SJSA1 (cell line): ENCODE data around the gene TMEM164. TPM values are rescaled to one million over a fixed set of nuclear protein-coding genes. Genes with fewer than 3 reads are reported as not detected.

ENCODE experiments used
- DNase-seq, 2 experiments: peaks; one replicate each; pipeline ENCODE4 v3.0.0-alpha.2; 2015 to 2020; ENCODE audit warnings: low spot score in 2 of 2, low read depth in 1 of 2
- H3K27ac ChIP-seq: fragments of 250-450 bp; sonication (Bioruptor Pico); 2 replicates; pipeline ENCODE4 v1.5.1; 2020; ENCODE audit warnings: mild to moderate bottlenecking, moderate library complexity
- H3K27me3 ChIP-seq: fragments of 250-450 bp; sonication (Bioruptor Pico); replicated peaks from 2 replicates; pipeline ENCODE4 v1.5.1; 2020; ENCODE audit warnings: mild to moderate bottlenecking, moderate library complexity
- H3K36me3 ChIP-seq: fragments of 250-450 bp; sonication (Bioruptor Pico); 2 replicates; pipeline ENCODE4 v1.5.1; 2020; ENCODE audit warnings: mild to moderate bottlenecking
- H3K4me1 ChIP-seq: fragments of 250-450 bp; sonication (Bioruptor Pico); replicated peaks from 2 replicates; pipeline ENCODE4 v1.6.1; 2021; ENCODE audit warnings: mild to moderate bottlenecking
- H3K4me3 ChIP-seq: fragments of 250-450 bp; sonication (Bioruptor Pico); 2 replicates; pipeline ENCODE4 v1.5.1; 2020; ENCODE audit warnings: mild to moderate bottlenecking
- H3K9me3 ChIP-seq: fragments of 250-450 bp; sonication (Bioruptor Pico); replicated peaks from 2 replicates; pipeline ENCODE4 v1.5.1; 2020; ENCODE audit warnings: mild to moderate bottlenecking
- total RNA-seq: library from RNA; depleted of rRNA; stranded (reverse); fragments of >200 nt; shearing (Covaris generic); gene quantifications from 2 replicates; pipeline ENCODE4 v1.2.3, GENCODE V29; 2014

TMEM164 gene
- total RNA-seq, 1 experiment from 2014 or later: 104 TPM

GRCh38 chrX:109995155-109995554 is 7.8 kb upstream of the TMEM164 start:
- Histone ChIP-seq H3K9me3 (no peaks in the 10 kb centered on the region), H3K4me3 (no peak overlapping the region), H3K27ac (no peak overlapping the region), H3K4me1 (no peaks in the 10 kb centered on the region), H3K27me3 (no peaks in the 10 kb centered on the region), H3K36me3 (no peaks in the 10 kb centered on the region)
- no peak for DNase-seq

- peaks cover 4% of the 10 kb centered on the region for H3K4me1 ChIP-seq
- H3K36me3 ChIP-seq: no peaks in the 10 kb centered on the region
- DNase-seq: no peak
- H3K4me3 ChIP-seq: no peak overlapping the region
- no peak overlapping the region for H3K27ac ChIP-seq
- H3K9me3 ChIP-seq: no peaks in the 10 kb centered on the region
- no peaks in the 10 kb centered on the region for H3K27me3 ChIP-seq
Observed at GRCh38 chrX:109997786-109998452, 5.0 kb upstream of the TMEM164 start.

DNA sequence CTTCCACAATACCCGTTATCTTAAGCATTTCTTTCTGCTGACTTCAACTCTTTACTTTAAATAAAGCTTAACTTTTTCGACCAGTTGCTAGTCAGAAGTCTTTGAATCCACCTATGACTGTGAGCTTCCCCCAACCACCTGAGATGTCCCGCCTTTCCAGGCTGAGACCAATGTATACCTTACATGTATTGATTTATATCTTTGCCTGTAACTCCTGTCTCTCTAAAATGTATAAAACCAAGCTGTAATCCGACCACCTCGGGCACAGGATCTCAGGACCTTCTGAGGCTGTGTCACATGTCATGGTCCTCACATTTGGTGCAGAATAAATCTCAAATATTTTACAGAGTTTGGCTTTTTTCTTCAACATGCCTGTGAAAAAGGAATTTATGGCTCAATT is 2.9 kb upstream of the TMEM164 start:
- Histone ChIP-seq H3K4me1 (peaks cover 9% of the 10 kb centered on the region), H3K27ac (no peak overlapping the region), H3K4me3 (no peak overlapping the region), H3K9me3 (no peaks in the 10 kb centered on the region), H3K36me3 (no peaks in the 10 kb centered on the region), H3K27me3 (no peaks in the 10 kb centered on the region)
- no peak for DNase-seq

DNA sequence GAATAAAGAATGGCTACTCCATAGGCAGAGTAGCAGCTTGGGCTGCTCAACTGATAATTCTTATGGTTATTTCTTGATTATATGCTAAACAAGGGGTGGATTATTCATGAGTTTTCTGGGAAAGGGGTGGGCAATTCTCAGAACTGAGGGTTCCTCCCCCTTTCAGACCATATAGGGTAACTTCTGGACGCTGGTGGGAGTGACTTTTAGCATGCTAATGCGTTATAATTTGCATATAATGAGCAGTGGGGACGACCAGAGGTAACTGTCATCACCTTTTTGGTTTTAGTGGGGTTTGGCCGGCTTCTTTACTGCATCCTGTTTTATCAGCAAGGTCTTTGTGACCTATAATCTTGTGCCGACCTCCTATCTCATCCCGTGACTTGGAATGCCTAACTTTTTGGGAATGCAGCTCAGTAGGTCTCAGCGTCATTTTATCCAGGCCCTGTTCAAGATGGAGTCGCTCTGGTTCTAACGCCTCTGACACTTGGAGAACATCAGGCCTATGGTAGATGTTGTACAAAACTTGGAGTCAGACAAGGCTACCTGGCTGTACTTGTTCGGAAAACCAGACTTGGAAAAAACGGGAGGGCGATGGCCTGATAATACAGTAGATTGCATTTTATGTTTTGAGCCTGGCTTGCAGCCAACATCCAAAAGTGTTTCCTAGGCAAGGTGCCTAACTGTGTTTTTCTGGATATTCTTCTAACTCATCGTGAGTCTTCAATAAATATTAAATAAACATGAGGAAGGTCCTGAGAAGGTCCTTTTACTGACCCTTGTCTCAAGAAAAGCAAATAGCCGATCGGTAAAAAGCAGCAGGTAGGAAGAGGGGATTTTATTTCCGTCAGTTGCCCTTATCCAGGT is 1.8 kb upstream of the TMEM164 start:
- Histone ChIP-seq H3K27ac (no peak overlapping the region), H3K27me3 (no peaks in the 10 kb centered on the region), H3K9me3 (no peaks in the 10 kb centered on the region), H3K36me3 (no peaks in the 10 kb centered on the region), H3K4me1 (peaks cover 9% of the 10 kb centered on the region), H3K4me3 (no peak overlapping the region)
- DNase-seq: no peak

DNA sequence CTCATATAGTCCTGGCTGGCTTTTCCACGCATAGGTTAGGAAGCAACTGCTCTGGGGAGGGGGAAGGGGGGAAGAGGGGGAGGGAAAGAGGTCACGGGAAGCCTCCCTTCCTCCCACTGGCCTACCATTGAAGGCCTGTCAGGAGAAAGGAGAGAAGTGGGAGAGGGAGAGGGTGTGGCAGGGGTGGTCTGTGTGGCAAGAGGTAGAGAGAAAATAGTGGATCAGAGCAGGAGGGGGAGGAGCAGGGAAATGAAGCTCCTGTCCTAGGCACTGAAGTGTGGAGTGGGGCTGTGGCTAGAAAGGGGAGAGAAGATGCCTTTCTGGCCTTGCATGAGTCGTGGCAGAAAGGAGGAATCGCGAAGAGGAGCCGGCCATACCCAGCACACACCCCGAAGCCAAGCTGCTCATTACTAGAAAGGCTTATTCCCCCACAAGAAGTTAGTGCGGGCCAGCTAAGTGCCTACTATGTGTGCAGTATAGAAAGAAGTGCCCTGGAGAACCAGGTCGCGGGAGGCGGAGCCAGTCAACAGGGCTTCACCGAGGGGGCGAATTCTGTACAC is 1.1 kb upstream of the TMEM164 start:
- H3K27me3 ChIP-seq: no peaks in the 10 kb centered on the region
- peak overlapping the region; percentile 84 for H3K4me3 ChIP-seq
- DNase-seq: no peak
- peaks cover 9% of the 10 kb centered on the region for H3K4me1 ChIP-seq
- no peaks in the 10 kb centered on the region for H3K9me3 ChIP-seq
- peak overlapping the region; percentile 91; the same call in 1 of the 2 replicates for H3K27ac ChIP-seq
- H3K36me3 ChIP-seq: no peaks in the 10 kb centered on the region

- H3K4me3 ChIP-seq: peak overlapping the region; percentile 84
- no peaks in the 10 kb centered on the region for H3K36me3 ChIP-seq
- no peaks in the 10 kb centered on the region for H3K9me3 ChIP-seq
- no peaks in the 10 kb centered on the region for H3K27me3 ChIP-seq
- peaks cover 9% of the 10 kb centered on the region for H3K4me1 ChIP-seq
- DNase-seq: peak; percentile 29 to 37
- H3K27ac ChIP-seq: peak overlapping the region; percentile 91; the same call in 1 of the 2 replicates
Observed at GRCh38 chrX:110003167-110004156, 548 bp downstream of the TMEM164 start.

- Histone ChIP-seq H3K27me3 (no peaks in the 10 kb centered on the region), H3K27ac (no peak overlapping the region), H3K4me3 (no peak overlapping the region), H3K36me3 (no peaks in the 10 kb centered on the region), H3K9me3 (no peaks in the 10 kb centered on the region), H3K4me1 (peaks cover 9% of the 10 kb centered on the region)
- no peak for DNase-seq
Observed at GRCh38 chrX:110004215-110004614, 1.3 kb downstream of the TMEM164 start.

DNA sequence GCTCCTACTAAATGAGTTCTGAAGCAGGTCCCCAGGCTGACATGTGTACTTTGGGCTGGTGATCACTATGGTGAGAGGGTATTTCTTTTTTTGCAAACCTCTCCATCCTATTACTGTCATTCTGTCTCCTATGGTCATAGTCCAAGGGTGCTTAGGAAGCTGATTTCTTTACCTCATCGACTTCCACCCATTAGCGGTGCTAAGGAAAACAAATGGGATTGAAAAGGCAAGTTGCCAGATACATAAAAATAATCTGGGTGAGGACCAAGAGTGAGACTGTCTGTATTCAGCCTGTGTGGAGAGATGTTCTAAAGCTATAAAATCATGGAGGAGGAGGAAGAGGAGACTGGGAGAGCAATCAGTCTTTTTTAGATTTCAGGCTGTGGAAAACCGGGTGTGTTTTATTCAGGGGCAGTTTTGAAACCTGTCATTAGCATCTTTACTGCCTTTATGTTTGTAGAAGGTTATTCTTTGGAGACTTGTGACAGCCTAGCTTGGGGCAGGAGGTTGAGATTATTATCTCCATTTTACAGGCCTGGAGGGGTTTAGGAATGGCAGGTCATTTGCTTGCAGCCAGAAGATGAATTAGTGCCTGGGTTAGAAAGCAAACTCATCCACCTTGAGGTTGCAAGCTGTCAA is 1.9 kb downstream of the TMEM164 start:
- Histone ChIP-seq H3K27me3 (no peaks in the 10 kb centered on the region), H3K9me3 (no peaks in the 10 kb centered on the region), H3K4me1 (peaks cover 9% of the 10 kb centered on the region), H3K27ac (no peak overlapping the region), H3K36me3 (no peaks in the 10 kb centered on the region), H3K4me3 (no peak overlapping the region)
- DNase-seq: no peak

DNA sequence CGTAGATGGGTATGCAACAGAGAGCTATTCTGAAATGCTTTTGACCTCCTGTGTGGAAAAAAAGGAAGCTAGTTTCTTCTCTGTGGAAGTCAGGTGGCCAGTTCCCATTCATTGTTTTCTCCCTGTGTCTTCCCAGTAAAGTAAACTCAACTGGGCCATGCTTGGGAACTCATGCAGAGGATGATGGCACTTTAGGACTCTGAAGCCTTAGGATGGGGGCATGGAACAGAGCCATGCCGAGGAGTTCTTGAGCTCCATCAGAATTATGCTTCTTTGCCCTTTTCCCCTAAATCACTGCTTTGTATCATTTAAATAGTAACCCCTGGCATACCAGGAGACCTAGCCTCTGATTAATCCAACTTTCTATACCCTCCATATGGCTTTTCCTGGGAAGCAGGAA is 3.2 kb downstream of the TMEM164 start:
- H3K9me3 ChIP-seq: no peaks in the 10 kb centered on the region
- H3K27me3 ChIP-seq: no peaks in the 10 kb centered on the region
- no peak overlapping the region for H3K4me3 ChIP-seq
- DNase-seq: no peak
- peaks cover 9% of the 10 kb centered on the region for H3K4me1 ChIP-seq
- H3K27ac ChIP-seq: no peak overlapping the region
- H3K36me3 ChIP-seq: no peaks in the 10 kb centered on the region

GRCh38 chrX:110006821-110007375 is 4.0 kb downstream of the TMEM164 start:
- no peak for DNase-seq
- H3K9me3 ChIP-seq: no peaks in the 10 kb centered on the region
- no peaks in the 10 kb centered on the region for H3K36me3 ChIP-seq
- peaks cover 8% of the 10 kb centered on the region for H3K4me1 ChIP-seq
- no peak overlapping the region for H3K27ac ChIP-seq
- H3K27me3 ChIP-seq: no peaks in the 10 kb centered on the region
- H3K4me3 ChIP-seq: no peak overlapping the region

DNA sequence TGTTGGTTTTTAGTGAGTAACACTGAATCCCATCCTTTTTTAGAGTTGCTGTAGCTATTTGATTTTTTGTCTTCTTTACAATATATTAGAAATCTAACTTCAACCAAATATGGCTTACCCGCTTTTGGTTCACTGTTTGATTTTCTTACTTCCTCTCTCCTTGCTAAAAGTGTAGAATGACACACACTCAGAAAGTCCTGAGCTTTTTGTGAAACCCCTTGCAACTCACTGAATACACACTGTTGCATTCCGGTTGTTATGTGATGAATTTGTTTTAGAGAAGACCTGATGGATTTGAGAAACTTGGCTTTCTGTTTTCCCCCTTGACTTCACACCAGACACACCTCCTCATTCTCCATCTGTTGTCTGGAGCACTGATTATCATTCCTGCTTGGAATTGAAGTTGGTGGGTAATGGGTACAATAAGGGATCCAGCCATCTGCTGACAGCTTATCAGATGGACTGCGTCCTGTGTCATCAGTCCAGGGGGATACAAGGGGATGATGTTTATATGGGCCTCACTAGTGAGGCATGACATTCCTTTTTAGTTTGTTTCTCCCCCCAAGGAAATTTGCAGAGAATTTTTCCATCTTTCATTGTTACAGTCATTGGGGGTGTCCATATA is 5.2 kb downstream of the TMEM164 start:
- 0 out of 2 replicates have a peak, but pooled peaks cover 5% of the 10 kb centered on the region for H3K4me1 ChIP-seq
- H3K27me3 ChIP-seq: no peaks in the 10 kb centered on the region
- H3K27ac ChIP-seq: no peak overlapping the region
- no peak for DNase-seq
- no peaks in the 10 kb centered on the region for H3K9me3 ChIP-seq
- no peaks in the 10 kb centered on the region for H3K36me3 ChIP-seq
- H3K4me3 ChIP-seq: no peak overlapping the region

GRCh38 chrX:110012818-110013485 is 10.0 kb downstream of the TMEM164 start:
- no peaks in the 10 kb centered on the region for H3K27me3 ChIP-seq
- H3K4me3 ChIP-seq: no peak overlapping the region
- H3K36me3 ChIP-seq: no peaks in the 10 kb centered on the region
- H3K4me1 ChIP-seq: no peaks in the 10 kb centered on the region
- DNase-seq: no peak
- H3K9me3 ChIP-seq: no peaks in the 10 kb centered on the region
- H3K27ac ChIP-seq: no peak overlapping the region
